CD4-positive, alpha-beta T cell treated with Interleukin-17A for 1 hour (primary cell): ENCODE data around the gene CXorf58.
A peak's percentile ranks its signal among the peaks of the same experiment; 100 is the strongest.

Source experiments
- DNase-seq: peaks from one replicate; pipeline ENCODE4 v3.0.0-alpha.2; 2020

The CXorf58 gene

GRCh38 chrX:23901805-23902204 is 6.0 kb upstream of the CXorf58 start:
- DNase-seq = peak; percentile 60

GRCh38 chrX:23902419-23902818 is 5.4 kb upstream of the CXorf58 start:
- peak; percentile 61 for DNase-seq

DNA sequence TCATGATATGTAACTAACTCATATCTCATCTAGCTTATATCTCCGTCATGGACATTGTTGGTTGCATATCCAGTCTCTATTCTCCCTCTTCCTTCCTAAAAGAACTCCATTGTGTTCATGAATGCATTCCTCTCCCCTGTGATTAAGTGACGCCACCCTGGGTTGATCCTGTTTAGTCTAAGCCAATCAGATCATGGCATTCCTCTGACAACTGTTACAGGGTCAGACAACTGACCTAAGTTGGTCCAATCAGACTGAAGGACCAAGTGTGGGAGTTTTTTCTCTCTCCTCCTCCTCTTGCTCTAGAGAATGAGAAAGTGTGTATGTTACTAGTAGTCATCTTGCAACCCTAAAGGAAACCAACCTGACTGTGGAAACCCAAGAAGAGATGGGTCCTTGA is 3.7 kb upstream of the CXorf58 start:
- no peak for DNase-seq

DNA sequence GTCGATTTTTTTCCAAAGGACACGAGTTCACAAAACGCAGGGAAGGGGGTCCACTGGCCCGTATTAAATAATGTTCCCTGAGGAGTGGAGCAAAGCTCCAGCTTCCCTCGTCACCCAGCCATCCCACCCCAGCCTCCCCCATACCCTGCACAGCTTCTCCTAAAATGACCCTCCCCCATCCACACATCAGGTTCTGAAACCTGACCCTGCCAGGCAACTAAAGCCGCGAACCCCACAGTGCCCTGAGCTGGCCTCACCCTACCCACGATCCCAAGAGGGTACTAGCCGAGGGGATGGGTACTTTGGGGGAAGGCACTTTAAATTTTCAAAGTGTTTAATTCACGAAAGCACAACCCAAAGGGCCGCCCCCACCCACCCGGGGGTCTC is 702 bp upstream of the CXorf58 start:
- no peak for DNase-seq

DNA sequence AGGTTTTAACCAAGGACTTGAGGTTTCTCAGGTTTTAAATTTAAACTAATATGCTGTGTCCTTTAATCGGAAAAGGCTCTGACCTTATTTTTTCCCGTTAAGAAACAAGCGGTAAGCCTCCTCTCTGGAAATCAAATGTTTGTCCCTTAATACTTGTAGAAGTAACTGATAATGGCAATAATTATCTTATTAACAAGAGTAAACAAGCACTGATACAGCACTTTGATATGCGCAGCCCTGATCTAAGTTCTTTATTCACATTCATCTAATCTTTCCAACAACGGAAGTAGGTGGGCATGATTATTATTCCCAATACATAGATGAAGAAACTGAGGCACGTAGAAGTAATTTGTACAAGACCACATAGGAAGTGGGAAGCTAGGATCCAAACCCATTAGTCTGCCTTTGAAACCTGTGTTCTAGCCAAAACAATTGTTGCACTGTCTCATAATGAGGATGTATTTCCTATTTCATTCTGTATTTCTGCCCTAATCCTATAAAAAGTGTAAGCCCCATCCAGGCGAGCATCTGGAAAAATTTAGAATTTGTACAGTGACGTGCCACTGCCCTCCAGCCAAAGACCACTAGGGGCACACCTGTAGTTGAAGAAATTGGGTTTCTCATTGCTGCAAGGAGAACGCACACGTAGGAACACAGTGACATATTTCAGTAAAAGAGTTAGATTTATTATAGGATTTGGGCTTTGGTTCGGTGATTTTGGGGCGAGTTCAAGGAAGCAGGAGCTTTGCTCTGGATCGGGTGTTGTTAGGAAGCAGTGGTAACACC is 606 bp downstream of the CXorf58 start:
- no peak for DNase-seq

DNA sequence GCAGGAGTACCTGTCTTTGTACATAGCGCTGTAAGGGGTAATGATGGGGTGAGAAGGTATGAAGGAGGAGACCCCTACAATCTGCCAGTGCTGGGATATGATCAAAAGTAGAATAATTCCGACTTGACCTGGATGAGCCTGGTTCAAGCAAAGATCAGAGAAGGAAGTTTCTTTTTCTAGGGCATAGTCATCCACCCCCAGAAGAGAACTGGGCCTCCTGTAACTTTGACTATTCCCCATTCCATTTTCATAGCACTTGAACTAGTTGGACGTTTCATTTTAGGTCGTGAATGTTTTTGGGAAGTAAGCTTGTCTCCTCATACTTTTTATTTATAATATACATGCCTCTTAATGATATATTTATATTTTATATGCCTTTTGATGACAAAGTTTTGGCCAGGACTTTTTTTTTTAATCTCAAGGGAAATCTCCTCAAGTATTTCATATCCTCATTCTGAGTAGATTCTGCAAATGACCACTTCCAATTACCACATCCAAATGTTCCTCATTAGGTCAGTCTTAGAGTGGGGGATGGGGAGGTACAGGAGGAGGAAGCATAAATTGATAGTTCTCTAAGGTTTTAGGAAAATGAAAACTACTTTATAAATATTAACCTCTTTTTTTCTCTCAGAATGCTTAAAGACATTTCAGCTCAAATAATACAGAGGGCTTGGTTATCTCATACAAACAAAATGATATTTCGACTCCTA is 3.5 kb downstream of the CXorf58 start:
- no peak for DNase-seq

GRCh38 chrX:23919148-23919547 is 11.3 kb downstream of the CXorf58 start:
- DNase-seq = no peak

GRCh38 chrX:23919706-23920320 is 12.0 kb downstream of the CXorf58 start:
- DNase-seq = no peak

GRCh38 chrX:23926015-23926414 is 18.2 kb downstream of the CXorf58 start:
- no peak for DNase-seq

DNA sequence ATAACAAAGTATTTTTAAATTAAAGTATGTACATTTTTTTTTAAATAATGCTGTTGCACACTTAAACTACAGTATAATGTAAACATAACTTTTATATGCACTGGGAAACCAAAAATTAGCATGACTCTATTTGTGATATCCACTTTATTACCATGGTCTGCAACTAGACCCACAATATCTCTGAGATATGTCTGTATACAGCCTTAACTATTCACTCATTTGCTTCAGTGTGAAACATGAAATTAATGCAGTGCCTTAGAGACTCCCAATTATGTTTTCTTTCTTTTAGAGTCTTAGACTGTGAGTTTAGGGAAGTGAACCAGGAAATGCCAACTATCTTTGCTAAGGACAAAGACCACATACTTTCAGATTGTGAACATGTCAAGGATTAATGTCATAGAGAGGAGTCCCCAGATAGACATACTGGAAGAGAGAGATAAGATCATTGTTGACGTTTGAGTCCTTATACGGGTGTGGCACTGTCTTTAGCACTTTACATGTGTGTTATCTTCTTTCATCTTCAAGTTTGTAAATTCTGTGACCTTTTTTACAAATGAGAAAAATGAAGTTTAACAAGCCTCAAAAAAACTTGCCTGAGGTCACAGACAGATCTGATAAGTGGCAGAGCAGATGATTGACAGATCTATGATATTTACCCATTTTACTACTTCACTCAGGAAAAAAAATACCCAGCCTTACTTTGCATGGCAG is 23.2 kb downstream of the CXorf58 start:
- peak; percentile 49 for DNase-seq

GRCh38 chrX:23932046-23932445 is 24.2 kb downstream of the CXorf58 start:
- DNase-seq = no peak

DNA sequence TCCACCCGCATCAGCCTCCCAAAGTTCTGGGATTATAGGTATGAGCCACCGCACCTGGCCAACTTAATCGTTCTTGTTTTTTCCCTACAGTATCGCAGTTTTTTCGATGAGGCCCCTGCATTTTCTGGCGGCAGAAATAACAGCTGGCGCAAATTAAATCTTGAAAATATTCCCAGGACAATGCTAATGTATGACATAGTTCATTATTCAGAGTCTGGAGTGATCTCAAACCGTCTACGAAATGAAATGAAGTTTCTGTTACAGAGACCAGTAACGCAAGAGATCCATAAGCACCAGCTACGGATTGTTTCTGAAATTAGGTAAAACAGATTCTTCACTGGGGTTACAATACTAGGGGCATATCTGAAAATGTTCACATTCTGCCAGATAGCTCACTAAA is 27.3 kb downstream of the CXorf58 start:
- DNase-seq = no peak

DNA sequence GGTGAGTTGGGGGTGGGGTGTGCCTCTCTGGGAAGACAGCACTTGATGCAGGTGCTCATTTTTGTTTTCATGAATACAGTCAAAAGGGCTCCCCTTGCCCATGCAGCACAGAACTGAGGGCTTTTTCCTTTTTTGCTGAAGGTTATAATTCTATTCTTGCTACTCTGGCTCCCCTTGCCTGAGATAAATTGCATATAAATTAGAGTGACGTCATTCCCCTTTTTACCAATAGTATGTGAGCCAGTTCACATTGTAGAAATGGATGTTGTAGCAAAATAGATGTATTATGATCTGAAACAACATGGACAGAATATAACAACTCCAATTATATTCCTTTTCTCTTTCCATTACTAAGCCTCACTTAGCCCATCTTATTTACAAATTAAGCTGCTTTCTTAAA is 28.4 kb downstream of the CXorf58 start:
- no peak for DNase-seq

DNA sequence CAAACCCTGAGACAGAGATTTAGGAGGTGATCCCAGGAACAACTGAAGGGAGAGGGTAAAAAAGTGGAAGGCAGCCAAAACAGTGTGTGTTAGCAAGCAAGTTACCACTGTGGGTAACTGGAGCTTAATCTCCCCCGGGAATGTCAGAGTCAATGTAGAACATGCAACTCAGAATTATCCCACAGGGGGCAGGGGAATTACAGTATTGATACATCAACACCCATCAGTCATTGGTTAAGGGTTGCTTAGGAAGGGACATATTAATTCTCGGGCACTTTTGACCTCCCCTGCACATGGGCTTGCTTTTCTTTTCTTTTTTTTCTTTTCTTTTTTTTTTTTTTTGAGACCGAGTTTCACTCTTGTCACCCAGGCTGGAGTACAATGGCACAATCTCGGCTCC is 29.3 kb downstream of the CXorf58 start:
- DNase-seq = no peak

GRCh38 chrX:23938690-23939089 is 30.9 kb downstream of the CXorf58 start:
- no peak for DNase-seq

DNA sequence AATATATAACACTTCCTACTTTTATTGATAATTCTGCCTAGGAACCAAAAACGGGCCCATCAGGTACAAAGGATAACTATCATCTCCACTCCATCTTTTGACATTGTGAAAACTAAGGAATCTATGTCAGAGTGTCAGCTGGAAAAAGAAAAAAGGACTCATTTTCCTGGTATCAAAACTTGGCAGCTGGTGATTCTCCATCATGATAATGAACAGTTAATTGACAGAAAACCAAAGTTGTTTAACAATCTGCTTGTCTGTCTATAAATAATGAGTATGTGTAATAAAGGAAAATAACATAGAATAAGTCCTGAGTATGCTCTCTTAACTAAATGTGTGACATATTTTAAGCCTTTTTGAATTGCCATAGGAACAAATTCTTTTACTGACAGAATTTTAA is 31.4 kb downstream of the CXorf58 start:
- DNase-seq = no peak

DNA sequence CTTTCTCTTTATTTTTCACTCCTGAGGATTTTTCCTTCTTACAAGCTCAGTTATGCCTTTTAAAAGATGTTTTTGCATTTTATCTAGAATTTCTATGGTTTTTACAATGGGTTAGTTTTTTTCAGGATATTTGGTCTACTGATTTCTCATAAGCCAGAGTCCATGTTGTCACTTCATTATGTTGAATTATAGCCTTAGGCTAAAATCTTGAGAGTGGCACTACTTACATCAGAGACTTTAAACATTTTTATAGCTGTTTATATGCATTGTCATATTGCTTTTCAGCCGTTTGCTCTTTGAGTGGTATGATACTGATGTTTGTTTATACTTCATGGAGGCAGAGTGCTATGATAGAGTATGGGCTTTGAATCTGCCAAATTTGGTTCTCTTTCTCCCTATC is 36.4 kb downstream of the CXorf58 start:
- DNase-seq = no peak

DNA sequence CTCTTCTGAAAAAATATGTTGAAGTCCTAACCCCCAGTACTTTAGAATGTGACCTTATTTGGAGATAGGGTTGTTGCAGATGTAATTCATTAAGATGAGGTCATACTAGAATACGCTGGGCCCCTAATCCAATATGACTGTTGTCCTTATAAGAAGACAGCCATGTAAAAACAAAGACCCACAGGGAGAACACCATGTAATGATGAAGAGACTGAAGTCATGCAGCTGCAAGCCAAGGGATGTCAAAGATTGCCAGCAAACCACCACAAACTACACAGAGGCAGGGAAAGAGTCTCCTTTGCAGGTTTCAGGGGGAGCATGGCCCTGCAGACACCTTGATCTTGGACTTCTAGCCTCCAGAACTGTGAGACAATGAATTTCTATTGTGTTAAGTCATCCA is 37.4 kb downstream of the CXorf58 start:
- DNase-seq = no peak

DNA sequence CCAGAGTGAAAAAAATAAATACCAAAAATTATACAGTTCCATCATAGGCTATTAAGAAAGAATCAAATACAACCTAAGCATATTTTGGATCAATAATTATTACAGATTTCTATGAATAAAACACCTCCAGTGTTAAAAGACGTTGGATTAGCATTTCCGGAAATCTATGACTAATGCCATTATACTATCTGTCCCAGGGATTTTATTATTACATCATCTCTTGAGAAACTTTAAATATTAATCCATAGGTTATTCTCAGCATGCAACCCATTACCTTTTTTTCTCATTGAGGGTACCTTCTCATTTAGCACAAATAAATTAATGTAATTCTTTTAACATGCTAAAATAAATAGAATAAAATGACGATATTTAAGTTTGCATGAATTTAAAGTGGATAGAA is 44.6 kb downstream of the CXorf58 start:
- DNase-seq = no peak

DNA sequence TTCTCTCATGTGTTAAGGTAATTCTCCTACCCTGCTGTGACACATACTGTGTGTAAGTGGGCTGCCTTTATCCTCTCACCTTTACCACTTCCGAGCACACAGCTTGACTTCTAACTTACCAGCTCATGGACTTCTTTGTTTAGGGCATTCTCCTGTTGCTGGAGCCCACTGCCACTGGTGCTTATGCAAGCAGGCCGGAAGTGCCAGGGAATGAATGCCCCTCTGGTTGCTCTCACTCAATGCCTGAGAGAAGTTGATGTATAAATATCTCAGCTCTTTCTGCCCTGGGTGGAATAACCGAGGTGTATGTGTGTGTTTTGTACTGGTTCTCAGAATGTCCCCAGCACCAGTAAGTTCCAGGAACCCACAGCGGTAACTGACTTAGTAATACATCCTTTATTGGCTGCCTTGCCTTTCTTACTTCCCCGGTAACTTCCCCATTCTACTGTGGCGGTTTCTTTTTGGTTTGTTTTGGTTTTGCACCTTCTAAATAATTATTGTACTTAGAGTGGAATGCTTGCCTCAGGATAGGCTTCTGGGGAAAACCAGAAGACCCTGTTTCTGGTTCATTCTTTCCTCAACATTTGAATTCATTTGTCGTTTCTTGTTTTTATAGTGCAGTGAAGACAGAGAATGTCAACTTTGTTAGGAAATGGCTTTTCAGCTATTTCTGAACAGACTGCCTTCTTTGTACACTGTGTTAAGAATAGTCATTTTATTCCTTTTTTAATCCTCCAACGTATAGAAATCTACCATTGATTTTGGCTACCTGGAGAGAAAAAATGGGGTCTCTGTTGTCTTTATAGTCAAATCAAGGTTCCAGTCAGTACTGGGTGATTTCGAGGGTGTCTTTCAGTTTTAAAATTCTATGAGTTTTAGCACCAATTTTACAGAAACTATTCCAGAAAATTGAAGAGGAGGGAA is 45.4 kb downstream of the CXorf58 start:
- peak; percentile 52 for DNase-seq

GRCh38 chrX:23953908-23954269 is 46.1 kb downstream of the CXorf58 start:
- peak; percentile 21 for DNase-seq

DNA sequence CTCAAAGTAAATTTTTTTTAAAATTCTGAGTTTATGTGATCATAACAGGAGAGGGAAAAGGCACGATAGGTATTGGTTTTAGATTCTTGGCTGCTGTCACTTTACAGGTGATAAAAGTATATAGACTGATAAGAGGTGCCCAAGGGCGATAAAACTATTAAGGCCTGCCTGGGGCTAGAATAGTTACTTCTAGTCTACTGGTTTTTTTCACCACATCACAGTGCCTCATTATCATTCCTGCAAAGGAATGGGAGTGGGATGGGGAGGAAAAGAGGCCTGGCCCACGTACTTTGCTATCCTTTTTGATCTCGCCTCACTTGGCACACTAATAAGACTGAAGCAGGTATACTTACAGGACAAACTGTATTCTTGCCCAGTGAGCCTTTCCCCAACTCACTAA is 46.6 kb downstream of the CXorf58 start:
- no peak for DNase-seq

- DNase-seq = no peak
These were observed 52.0 kb downstream of the CXorf58 start for GRCh38 chrX:23959781-23960180.
